ENCODE data around the gene CNN1.
A peak's percentile ranks its signal among the peaks of the same experiment; 100 is the strongest.
"Not testable (repeated sequence)": the region's sequence is repeated elsewhere in the genome, so short reads cannot be mapped to it uniquely, and the experiment has no call there.

CNN1 gene

DNA sequence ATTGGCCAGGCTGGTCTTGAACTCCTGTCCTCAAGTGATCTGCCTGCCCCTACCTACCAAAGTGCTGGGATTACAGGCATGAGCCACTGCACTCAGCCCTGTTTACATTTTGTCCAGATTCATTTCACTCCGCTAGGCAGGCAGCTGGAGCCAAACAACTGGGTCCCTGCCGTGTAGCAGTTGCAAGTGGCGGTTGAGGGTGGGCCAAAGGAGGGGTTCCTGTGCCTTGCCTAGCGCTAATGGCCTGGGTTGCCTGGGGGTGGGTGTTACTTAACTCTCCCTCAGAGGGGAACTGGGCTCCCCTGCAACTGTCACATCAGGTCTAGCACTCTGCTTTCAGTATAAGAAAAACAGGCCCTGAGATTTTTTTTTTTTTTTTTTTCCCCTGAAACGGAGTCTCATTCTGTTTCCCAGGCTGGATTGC is 31.4 kb downstream of the CNN1 start:
- DNase-seq = no peak

GRCh38 chr19:11573354-11573753 is 34.7 kb downstream of the CNN1 start:
- not testable (repeated sequence) for DNase-seq

DNA sequence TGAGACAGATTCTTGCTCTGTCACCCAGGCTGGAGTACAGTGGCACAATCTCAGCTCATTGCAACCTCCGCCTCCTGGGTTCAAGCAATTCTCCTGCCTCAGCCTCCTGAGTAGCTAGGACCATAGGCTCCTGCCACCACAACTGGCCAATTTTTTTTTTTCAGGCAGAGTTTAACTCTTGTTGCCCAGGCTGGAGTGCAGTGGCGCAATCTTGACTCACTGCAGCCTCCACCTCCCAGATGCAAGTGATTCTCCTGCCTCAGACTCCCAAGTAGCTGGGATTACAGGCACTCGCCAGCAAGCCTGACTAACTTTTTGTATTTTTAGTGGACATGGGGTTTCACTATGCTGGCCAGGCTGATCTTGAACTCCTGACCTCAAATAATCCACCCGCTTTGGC is 35.1 kb downstream of the CNN1 start:
- DNase-seq = not testable (repeated sequence)

- no peak for DNase-seq
These were observed 36.0 kb downstream of the CNN1 start for GRCh38 chr19:11574689-11575088.

DNA sequence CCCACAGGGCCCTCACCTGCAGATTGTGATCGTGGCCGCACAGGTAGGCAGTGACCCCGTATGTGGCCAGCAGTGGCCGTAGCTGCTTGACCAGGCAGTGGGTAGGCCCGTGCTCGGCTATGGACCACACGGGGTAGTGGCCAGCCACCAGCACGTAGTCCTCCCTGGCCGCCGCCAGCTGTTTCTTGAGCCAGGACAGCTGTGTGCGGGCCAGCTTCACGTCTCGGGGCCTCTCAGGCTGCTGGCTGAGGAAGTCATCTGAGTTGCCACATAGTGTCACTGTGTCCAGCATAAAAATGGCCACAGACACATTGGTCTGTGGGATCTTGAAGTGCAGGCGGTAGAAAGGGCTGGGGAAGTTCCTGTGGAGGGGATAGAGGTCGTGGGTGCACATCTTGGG is 37.6 kb downstream of the CNN1 start:
- no peak for DNase-seq

DNA sequence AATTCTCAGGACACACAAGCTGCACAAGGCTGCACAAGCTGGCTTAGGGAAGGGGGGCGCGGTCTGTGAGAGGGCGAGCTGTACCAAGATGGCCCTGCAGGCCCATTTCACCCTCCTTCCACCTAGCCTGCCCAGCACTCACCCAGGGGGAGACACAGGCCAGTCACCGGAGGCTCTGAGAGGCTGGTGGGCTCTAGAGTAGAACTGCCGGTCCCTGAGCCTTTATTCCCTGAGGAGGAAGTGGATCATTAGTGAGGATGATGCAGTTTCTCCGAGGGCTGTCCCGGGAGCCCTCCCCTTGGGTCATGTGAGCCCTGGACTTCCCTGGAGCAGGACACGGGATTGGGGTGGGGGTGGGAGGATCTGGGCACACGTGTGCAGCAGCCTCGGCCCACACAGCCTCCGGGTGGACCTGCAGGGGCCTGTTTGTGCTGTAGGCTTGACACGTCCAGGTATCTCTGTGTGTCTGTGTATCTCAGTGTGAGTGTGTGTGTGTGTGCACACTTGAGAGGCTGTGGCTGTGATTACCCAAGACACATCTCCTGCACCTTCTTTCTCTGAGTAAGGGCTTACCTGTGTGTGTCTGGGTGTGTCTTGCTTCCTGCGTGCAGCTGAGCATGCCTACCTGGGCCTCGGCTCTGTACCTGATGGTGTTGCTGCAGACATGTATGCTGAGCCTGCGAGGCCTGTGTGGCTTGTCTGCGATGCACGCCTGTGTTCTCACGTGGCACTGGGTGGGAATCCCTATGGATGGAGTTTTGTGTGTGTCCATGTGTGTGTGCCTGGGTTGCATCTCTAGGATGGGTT is 39.0 kb downstream of the CNN1 start, which contains the start of gene ACP5:
ACP5 (minus strand) TSS at position 195 of the 807 bp plus-strand sequence. CDS start 328 bp downstream, outside the sequence.
- DNase-seq = no peak

DNA sequence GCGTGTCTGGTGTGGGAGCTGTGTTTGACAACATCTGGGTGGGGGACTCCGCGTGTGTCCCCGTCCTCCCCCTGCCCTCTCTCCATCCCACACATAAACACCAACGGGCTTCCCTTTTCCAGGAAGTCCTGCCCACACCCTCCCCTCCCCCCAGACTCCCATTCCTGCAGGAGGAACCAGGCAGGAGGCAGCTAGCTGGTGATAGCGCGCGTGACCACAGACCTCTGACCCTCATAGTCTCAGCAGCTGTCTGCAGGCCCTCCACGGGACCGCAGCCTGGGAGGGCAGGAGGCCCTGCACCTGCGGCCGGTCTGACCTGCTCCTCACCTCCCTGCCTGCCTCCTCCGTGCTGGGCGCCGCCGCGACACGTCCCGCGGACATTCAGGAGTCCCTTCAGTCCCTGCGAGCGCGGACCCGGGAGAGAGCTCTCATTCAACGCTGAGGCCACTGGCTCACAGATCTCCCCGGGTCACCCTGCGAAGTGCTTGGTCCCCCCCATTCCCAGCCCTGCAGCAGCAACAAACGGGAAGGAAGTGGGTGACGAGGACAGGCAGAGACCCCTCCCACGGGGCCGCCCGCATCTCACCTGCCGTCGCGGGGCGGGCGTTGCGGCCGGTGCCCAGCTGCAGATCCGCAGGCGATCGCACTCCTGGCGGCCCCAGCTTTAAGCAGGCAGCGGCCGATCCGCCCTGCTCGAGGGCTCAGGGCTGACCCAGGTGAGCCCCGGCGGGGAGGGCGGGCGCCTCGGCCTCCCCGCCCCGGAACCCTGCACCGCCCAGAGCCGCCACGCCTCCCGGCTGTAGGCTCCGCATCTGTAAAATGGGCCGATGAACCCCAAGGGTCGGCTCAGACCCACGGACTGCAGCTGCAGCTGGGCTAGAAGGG is 39.8 kb downstream of the CNN1 start:
- no peak for DNase-seq

DNA sequence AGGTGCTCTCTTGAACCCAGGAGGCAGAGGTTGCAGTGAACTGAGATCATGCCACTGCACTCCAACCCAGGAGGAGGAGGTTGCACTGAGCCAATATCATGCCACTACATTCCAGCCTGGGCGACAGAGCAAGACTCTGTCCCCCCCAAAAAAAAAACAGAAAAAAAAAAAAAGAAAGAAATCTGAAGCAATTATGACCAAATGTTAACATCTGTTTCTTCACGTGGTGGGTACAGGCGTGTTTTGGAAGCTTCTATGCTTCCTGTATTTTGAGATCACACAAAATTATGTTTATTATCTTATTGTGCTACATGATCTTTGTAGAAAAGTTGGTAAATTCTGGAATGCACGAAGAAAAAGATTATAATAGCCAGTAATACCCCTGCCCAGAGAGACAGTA is 41.5 kb downstream of the CNN1 start:
- DNase-seq = no peak

- no peak for DNase-seq
These were observed 43.1 kb downstream of the CNN1 start for GRCh38 chr19:11581740-11582139.

GRCh38 chr19:11586331-11586730 is 47.7 kb downstream of the CNN1 start:
- DNase-seq = no peak

GRCh38 chr19:11587302-11587974 is 48.8 kb downstream of the CNN1 start:
- peak; percentile 64 for DNase-seq

DNA sequence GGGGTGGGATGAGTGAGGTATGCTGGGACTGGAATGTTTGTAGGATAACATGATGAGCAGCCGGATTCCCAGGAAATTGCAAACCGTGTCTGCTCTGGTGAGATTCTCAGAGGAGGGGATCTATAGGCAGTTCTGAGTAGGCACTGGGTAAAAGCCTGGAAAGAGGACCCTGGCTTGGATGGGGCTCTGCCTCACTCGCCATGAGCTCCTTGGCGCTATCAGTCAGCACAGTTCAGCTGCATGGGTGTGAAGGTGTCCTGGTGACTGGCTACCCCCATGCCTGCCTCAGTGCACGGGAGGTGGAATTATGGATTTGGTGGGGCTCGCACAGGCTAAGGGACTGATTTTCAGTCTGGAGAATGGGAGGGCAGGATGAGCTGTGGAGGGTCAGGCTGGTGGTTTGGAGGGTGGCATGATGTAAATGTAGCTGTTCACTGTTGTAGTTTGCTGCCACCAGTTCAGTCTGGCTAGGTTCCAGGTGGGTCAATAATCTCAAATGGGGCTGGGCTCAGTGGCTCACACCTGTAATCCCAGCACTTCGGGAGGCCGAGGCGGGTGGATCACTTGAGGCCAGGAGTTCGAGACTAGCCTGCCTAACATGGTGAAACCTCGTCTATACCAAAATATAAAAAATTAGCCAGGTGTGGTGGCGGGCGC is 49.5 kb downstream of the CNN1 start:
- no peak for DNase-seq

DNA sequence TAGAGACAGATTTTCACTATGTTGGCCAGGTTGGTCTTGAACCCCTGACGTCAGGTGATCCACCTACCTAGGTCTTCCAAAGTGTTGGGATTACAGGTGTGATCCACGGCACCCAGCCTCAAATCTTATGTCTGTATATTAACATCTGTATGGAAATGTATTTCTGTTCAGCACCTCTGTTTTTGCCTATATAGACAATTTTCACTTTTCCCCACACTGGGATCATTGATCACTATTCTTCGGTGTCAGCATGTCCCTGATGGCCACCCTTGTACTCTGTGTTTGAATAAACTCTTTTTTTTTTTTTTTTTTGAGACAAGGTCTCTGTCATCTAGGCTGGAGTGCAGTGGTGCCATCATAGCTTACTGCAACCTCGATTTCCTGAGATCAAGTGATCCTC is 55.4 kb downstream of the CNN1 start:
- DNase-seq = no peak

GRCh38 chr19:11596156-11596555 is 57.5 kb downstream of the CNN1 start:
- DNase-seq = no peak

GRCh38 chr19:11597202-11598102 is 58.8 kb downstream of the CNN1 start, which contains the start of gene ZNF627:
ZNF627 (plus strand) TSS chr19:11597483; CDS start chr19:11597628, 145 bp downstream.
- DNase-seq = peak; percentile 94

DNA sequence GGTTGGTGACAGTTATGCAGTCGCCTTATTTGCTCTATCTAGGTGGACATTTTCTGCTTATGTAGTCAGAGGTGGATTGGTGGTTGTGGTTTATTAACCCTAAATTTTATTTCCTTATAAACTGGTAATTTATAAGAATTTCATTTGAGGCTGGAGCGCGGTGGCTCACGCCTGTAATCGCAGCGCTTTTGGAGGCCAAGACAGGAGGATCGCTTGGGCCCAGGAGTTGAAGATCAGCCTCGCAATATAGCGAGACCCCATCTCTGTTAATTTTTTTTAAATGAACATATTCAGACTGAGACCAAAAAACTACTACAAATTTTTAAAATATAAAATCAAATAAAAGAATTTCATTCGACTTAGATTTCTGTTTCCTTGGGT is 59.4 kb downstream of the CNN1 start:
- DNase-seq = no peak

- DNase-seq = no peak
These were observed 60.1 kb downstream of the CNN1 start for GRCh38 chr19:11598746-11599145.

DNA sequence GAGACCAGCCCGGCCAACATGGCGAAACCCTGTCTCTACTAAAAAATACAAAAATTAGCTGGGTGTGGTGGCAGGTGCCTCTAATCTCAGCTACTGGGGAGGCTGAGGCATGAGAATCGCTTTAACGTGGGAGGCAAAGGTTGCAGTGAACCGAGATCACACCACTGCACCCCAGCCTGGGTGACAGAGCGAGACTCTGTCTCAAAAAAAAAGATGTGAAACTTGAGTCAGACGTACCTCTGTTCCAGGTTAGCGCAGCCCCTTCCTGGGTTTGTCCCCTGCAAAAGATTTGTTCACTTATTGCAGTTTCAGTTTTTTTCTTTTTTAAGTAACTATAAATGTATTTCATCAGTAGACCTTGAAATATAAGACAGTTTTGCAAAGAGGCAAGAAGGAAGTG is 61.1 kb downstream of the CNN1 start:
- DNase-seq = not testable (repeated sequence)
